ENCODE measurements around the gene LINGO1. TPM values are rescaled to one million over a fixed set of nuclear protein-coding genes. Genes with fewer than 3 reads are reported as not detected.

LINGO1 gene
- total and polyA plus RNA-seq, 2 donors (not counting 3 experiments of a cell fraction or from before 2014, with no cell fraction given), result 0.15 to 0.33 TPM

DNA sequence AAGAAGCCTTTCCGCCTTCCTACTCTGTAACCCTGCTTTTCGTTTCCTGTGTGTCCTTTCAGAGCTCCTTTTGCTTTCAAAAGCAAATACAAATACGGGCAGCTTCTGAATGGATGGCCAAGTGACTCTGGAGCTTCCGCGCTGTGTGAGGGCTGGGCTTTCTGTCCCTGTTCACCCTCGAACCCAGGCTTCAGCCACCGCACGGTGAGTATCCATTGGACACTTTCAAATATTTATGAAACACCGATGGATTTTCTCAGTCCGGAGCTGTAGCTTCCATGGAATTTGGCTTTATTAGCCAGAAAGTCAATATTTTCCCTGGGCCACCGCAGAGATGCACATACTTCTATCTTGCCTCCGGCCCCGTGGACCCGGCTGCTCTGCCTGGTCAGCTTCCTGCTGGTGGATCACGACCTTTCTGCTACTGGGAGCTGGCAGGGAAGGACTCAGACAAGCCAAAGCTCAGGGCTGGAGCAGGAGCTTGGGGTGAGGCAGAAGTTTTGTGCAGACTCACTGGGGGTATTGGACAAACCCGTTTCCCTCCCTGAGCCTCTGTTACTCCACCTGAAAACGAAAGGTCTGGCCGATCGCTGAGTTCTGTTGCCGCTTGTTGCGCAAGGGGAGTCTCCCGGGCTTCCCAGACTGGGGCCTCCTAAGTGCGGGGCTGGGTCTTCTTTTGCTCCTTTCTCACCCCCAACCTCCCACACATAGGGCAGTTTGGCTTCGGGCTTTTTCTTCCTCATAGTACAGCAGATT lies 63.6 kb downstream of the LINGO1 start:
- H3K4me3 ChIP-seq (replicated peaks in 1 of 3; ENCODE audit: insufficient read depth in 1 of 3, low read depth in 1 of 3, low read length in 3 of 3), result no peak overlapping the region
- H3K4me1 ChIP-seq (ENCODE audit: control insufficient read depth, extremely low read depth, insufficient read depth, low read length), result no peaks in the 10 kb centered on the region
- dilution Hi-C loops (cut with MboI; ENCODE audit: extremely low pct_ligation_motif_present, low sequenced_read_pairs), result no loop called here
- FAIRE-seq (no peak), DNase-seq (ENCODE audit: low read depth, low spot score) (no peak)
- no peaks in the 10 kb centered on the region for H4K20me1 ChIP-seq (replicated peaks; ENCODE audit: control insufficient read depth, extremely low read depth, insufficient read depth, low read length)
- no peaks in the 10 kb centered on the region for H3K9me1 ChIP-seq (replicated peaks; ENCODE audit: control insufficient read depth, extremely low read depth, insufficient read depth, low read length)
- BruUV-seq (replicated peaks), result no TSS peak
- no peak overlapping the region for H2AFZ ChIP-seq (ENCODE audit: low read depth, low read length)
- no peak overlapping the region for H3K4me2 ChIP-seq (ENCODE audit: insufficient read depth, low read length)
- H3K36me3 ChIP-seq (ENCODE audit: control insufficient read depth in 2 of 2, extremely low read depth in 1 of 2, insufficient read depth in 2 of 2, low read length in 2 of 2), result no peaks in the 10 kb centered on the region
- H3K27me3 ChIP-seq (ENCODE audit: control insufficient read depth in 2 of 2, insufficient read depth in 2 of 2, low read length in 2 of 2), result no peaks in the 10 kb centered on the region
- no peaks in the 10 kb centered on the region for H3K79me2 ChIP-seq (ENCODE audit: control insufficient read depth, insufficient read depth, low read length)
- no peak overlapping the region for H3K9ac ChIP-seq (replicated peaks; ENCODE audit: extremely low read depth, insufficient read depth, low read length)
- H3K9me3 ChIP-seq (replicated peaks; ENCODE audit: control insufficient read depth, insufficient read depth, low read length), result no peaks in the 10 kb centered on the region
- H3K27ac ChIP-seq (ENCODE audit: insufficient read depth, low read depth, low read length), result no peak overlapping the region
- POLR2A ChIA-PET, result no interaction called here
- CTCF ChIA-PET, result interaction anchor here (1.5 kb wide), 1 partner anchor 26 kb away, joined by 8 read pairs; no protein-coding TSS in a partner anchor
- intact Hi-C loops (cut with micrococcal nuclease), result no loop called here
- TF ChIP-seq, protein P1, sequence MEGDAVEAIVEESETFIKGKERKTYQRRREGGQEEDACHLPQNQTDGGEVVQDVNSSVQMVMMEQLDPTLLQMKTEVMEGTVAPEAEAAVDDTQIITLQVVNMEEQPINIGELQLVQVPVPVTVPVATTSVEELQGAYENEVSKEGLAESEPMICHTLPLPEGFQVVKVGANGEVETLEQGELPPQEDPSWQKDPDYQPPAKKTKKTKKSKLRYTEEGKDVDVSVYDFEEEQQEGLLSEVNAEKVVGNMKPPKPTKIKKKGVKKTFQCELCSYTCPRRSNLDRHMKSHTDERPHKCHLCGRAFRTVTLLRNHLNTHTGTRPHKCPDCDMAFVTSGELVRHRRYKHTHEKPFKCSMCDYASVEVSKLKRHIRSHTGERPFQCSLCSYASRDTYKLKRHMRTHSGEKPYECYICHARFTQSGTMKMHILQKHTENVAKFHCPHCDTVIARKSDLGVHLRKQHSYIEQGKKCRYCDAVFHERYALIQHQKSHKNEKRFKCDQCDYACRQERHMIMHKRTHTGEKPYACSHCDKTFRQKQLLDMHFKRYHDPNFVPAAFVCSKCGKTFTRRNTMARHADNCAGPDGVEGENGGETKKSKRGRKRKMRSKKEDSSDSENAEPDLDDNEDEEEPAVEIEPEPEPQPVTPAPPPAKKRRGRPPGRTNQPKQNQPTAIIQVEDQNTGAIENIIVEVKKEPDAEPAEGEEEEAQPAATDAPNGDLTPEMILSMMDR (IDR thresholded peaks at IDR 0.05; ENCODE audit: extremely low read depth in 1 of 2, insufficient read depth in 1 of 2, low read depth in 1 of 2, low read length in 2 of 2), result no peak
- TF ChIP-seq EZH2 (IDR thresholded peaks at IDR 0.05; ENCODE audit: borderline replicate concordance, low read depth, low read length, severe bottlenecking) (no peak), JUN (IDR thresholded peaks at IDR 0.05; ENCODE audit: borderline replicate concordance, insufficient read depth, insufficient read length, low read depth) (no peak), FOS (IDR thresholded peaks at IDR 0.05; ENCODE audit: borderline replicate concordance, insufficient read depth, low read length) (no peak), POLR2A (IDR thresholded peaks at IDR 0.05; ENCODE audit: low read depth, low read length) (no peak), POLR2AphosphoS5 (IDR thresholded peaks at IDR 0.05; ENCODE audit: insufficient read depth, low read depth, low read length) (no peak), MYC (IDR thresholded peaks at IDR 0.05; ENCODE audit: low read depth, low read length) (no peak), GATA2 (IDR thresholded peaks at IDR 0.05; ENCODE audit: insufficient read depth, insufficient read length, low read depth, low read length) (no peak)
- TF ChIP-seq, protein P2, sequence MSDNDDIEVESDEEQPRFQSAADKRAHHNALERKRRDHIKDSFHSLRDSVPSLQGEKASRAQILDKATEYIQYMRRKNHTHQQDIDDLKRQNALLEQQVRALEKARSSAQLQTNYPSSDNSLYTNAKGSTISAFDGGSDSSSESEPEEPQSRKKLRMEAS (IDR thresholded peaks at IDR 0.05; ENCODE audit: insufficient read depth, insufficient read length), result no peak

Data from endothelial cell of umbilical vein (primary cell).